Umbilical cord (tissue), 2 donors: ENCODE results near the gene CCDC187. TPM values are rescaled to one million over a fixed set of nuclear protein-coding genes. Genes with fewer than 3 reads are reported as not detected.

Experiments used
- DNase-seq: peaks from one replicate; pipeline ENCODE4 v3.0.0-alpha.2; 2015; ENCODE audit warnings: low spot score
- total RNA-seq: library from RNA; depleted of rRNA; stranded (reverse); fragments of >200 nt; gene quantifications from one replicate; pipeline ENCODE4 v1.2.3, GENCODE V29; 2014; ENCODE audit warnings: low replicate concordance; ENCODE audit not compliant: insufficient read depth

Gene CCDC187
- total RNA-seq, 1 donor from 2014 or later, result 1.7 TPM

DNA sequence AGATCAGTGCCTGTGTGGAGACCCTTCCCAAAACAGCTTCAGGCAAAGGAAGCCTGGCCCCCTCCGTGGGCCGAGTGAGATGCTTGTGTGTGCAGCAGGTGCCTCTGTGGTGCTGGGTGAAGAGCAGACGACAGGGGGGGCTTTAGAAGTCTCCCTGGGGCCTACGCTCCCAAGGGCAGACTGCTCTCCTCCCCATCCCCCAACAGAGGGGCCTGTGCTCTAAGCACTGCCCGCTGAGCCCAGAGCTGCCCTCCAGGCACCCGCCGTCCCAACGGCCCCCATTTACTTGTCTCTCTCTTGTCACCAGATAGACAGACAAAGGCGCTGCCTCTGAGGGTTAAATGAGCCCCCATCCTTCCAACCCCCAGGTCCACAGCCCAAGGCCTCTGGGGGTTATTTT is 96.3 kb downstream of the CCDC187 start:
- no peak for DNase-seq

DNA sequence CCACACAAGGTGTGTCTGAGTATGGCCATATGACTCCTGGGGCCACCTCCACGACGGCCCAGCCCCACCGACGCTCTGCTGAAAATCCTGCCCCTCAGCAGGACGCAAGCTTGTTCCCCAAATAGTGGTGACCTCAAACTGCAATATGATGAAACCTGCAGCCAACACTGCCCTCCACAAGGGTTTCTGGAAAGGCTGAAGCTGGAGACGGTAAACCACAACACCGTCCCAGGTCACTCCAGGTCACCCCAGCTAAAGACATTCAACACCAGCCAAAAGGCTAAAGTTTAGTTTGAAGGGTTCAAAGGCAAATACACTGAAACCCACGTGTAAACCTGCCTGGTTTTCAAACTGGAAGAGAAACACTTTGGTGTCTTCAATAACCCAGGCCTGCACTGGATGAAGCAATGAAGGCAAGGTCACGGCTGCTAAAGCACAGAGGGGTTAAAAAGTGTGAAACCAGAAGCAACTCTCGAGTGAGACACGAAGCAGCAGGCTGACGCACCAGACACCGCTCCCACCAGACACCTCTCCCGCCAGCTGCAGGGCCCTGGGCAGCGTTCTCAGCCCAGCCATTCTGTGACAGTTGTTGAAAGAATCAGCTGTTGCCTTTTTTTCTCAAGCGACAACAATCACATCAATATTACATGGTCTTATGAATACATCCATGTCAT is 97.2 kb downstream of the CCDC187 start:
- no peak for DNase-seq

DNA sequence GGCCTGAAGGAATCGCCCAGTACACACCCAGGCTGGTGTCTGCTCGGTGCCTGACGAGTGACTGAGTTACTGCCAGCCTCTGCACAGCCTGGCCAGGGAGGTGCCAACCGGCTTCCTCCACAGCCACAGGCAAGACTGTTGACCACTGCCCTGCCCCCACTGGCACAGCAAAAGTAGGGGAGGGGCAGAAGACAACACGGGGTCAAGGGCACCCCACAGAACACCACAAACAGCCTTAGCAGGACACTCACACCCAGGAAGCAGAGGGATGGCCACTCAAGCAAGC is 98.2 kb downstream of the CCDC187 start:
- no peak for DNase-seq

DNA sequence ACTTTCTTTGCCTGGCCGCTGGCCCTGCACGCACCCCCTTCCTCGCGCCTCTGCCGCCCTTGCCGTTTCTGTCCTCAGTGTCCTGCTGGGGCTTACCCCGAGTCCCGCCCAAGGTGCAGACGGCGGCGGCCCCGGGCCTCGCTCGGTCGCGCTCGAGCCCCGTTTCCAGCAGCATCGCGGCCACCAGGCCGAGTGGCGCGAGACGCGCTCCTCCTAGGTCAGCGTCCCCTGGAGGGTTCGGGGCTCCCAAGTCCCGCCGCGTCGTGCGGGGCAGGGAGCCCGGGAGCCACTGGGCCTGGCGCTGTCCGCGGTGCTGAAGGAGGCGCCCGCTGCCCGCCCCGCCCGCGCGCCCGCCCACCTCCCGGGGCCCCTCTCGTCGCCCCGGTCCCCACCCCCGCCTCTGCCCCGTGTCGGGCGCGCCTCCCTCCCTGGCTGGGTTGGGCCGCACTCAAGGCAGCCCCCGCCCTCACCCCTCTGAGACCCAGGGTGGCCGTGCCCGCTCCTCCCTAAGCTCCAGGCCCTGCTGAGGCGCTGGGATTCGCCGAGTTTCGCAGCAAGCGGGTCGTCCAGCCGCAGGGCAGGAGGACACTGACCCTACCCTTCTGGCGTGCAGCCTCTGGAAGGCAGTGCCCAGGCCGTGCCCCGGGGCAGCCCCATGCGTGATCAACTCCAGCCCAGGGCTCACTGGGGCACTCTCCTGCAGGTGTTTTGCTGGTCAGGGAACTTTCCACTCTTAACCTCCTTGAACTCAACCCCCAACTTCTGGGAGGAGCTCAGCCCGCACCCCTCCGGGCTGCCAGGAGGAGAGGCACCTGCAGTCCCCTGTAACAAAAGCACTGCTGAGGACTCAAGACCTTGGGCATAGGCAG is 98.8 kb downstream of the CCDC187 start, which contains the start of gene LHX3:
Gene LHX3, minus strand, starts transcription at position 291 of the 869 bp plus-strand sequence. Its CDS starts 116 bp downstream, at position 175.
- peak; percentile 10 for DNase-seq

DNA sequence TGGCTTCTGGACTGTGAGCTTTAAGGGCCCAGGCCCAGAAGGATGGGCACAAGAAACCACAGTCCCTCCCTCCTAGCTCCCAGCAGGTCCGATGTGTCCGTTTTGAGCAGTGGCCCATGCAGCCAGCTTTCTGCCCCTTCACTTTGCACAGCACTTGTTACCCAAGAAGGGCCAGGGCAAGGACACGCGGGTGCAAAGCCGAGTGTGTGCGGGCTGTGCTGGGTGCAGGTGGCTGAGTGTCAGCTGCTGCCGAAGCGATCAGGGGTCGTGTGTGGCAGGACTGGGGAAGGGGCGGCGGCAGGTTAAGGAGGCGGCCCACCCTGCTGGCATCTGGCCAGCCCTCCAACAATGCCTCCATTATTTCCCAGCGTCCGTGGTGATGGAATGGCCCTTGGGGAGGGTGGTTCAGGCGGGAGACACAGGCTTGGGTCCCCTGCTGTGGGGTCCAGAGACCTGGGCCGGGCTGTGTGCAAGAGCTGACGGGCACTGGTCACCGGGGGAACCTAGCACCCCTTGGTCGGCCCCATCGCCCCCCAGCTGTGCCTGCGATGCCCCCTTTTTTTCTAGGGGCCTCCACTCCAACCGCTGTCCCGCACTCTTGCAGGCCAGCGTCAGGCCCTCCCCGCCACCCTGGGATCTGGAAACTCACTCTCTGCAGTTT is 99.6 kb downstream of the CCDC187 start:
- DNase-seq, result no peak

DNA sequence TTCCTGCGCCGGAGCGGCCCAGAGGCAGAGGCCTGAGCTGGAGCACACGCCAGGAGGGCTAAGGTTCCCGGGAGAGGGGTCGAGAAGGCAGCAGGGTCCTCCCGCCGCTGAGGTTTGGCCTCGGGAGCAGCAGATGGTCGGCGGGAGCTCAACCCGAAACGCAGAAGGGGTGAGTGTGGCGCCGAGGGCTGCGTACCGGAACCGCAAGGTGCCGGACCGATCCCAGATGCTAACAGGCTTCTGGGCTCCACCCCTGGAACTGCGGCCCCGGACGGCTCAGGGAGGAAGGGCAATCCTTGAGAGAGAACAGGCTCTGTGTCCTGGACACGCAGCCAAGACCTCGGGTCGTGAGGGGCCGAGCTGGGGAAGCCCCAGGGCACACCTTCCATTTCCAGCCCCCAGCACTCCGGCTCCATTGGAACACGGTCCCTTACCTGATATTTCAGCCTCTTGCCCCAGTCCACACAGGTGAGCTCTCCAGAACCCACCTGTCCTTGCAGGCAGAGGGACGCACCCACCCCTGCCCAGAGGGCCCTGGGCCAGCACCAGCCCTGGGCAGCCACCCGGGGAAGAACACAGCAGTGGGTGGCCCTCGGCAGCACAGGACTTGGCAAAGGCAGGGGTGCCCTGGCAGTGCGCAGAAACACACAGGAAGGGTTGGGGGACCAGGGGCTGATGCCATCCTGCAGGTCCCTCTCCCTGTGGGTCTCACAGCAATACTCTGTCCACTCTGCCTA is 100.3 kb downstream of the CCDC187 start:
- no peak for DNase-seq

DNA sequence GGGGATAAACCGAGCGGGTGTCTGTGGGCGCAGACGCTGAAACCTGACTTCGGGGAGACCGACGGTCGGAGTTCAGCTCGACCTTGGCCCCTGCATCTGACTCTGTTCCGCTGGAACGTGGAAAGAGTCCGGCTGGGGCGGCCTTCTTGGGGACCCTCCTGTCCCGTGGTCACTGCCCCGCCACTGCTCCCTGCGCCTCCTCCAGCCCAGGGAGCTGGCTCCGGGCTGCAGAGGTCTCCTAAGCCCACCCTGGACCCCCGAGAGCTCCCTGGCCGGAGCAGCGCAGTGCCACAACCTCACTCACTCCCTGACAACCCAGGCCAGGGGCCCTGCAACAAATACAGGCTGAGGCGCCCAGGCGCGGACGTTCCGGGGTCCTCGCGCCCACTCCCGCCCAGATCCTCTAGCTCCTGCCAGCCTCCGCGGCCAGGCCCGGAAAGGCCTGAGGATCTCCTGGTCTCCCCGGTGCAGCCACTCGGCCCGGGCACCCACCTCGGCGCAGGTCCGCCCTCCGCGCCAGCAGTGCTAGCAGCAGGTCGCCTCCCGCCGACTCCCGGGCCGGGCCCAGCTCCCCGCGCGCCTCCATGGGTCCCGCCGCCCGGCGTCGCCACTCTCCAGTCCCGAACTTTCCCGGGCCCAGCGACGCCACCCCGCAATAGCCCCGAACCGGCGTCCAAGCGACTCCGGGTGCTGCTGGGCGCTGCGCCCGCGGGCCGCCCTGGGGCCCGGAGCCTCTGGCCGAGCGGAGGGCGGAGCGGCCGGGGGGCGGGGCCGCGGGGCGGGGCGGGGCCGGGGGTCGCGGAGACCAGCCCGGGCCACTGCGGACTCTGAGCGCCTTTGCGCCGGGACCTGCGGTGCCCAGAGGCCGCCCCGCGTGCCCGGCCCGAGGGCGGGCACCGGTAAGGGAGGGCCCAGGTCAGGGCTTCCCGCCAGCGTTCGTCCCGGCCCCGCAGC is 101.2 kb downstream of the CCDC187 start:
- DNase-seq, result no peak

DNA sequence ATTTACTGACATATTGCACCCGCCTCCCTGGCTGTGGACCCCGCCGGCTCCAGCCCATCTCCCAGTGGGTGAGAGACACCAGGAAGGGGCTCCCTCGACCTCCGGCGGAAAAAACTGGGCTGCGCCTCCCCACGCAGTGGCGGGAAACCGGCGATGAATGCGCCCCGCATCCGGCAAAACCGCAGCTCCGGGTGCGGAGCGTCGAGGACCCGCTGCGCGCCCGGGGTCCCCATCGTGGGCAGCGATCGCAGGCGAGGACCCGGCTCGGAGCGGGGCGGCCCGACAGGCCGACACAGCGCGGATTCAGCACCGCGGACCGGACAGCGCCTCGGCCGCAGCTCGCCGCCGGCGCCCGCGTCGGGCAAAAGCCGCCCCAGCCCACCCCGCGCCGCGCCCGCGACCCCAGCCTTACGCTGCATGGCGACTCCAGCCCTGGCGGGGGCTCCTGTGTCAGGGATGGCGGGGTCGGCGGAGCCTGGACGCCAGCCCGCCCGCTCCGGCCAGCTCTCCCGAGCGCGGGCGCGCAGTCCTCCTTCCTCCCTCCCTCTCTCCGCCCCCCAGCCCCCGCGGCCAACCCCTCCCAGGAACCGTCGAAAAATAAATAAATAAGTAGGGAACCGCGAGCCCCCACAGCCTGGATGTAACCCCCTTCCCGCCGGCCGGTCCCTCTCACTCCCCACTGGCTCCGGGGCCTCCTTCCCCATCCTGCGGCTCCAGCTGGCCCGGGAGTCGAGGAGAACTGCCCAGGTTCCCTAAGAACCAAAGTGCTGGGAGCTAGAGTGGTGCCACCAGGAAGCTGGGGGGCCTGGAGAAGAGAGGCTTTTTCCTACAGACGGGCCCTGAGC is 102.1 kb downstream of the CCDC187 start:
- DNase-seq, result peak; percentile 11

DNA sequence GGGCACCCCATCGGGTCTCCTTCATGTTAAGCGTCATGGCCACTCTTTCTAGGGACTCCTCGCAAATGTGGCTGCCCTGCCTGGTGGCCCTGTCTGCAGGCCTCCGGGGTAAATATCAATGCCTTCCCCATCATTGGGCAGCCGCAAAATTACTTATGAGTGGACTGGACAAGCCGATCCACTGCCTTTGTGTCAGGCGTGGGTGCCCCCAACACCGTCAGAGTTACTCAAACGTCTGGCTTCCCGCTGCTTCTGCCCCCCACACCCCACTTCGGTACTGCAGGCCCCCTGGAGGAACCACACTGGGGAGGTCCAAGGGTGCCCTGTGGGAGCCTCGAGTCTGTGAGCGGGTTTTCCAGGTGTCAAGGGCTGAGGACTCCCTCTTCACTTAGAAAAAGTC is 102.7 kb downstream of the CCDC187 start:
- DNase-seq, result no peak

DNA sequence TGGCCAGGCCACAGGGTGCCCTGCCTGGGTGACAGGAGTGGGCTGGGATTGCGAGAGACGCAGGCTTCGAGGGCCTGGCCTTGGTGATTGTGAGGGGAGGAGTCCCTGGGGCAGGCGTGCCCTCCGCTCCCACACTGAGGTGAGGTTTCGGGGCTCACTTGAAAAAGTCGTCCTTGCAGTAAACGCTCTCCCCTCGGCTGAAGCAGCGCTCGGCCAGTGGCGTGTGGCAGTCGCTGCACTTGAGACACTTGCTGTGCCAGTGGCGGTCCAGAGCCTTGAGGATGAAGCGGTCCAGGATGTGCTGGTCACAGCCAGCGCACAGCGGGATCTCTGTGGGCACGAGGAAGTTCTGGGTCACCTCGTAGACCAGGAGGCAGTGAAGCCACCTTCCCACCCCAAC is 103.5 kb downstream of the CCDC187 start:
- no peak for DNase-seq

Other genes starting within 250 kb of the CCDC187 start
- gene NACC2, start 208.8 kb downstream of the CCDC187 start, total RNA-seq, result 23.4 TPM
- 54.4 TPM for gene TMEM250, start 185.2 kb downstream of the CCDC187 start, total RNA-seq
- gene LHX3, start 99.0 kb downstream of the CCDC187 start, total RNA-seq, result 0.24 TPM
- 3.1 TPM for gene QSOX2, start 58.3 kb downstream of the CCDC187 start, total RNA-seq
- 46.5 TPM for gene GPSM1, start 23.4 kb upstream of the CCDC187 start, total RNA-seq
- 0.72 TPM for gene DNLZ, start 59.6 kb upstream of the CCDC187 start, total RNA-seq
- gene CARD9, start 69.6 kb upstream of the CCDC187 start, total RNA-seq, result 4.6 TPM
- gene SNAPC4, start 96.1 kb upstream of the CCDC187 start, total RNA-seq, result 6.0 TPM
- gene ENTR1, start 106.5 kb upstream of the CCDC187 start, total RNA-seq, result 59.9 TPM
- 30.1 TPM for gene PMPCA, start 106.6 kb upstream of the CCDC187 start, total RNA-seq
- gene INPP5E, start 135.8 kb upstream of the CCDC187 start, total RNA-seq, result 5.3 TPM
- 12.3 TPM for gene SEC16A, start 178.9 kb upstream of the CCDC187 start, total RNA-seq
- gene NOTCH1, start 242.0 kb upstream of the CCDC187 start, total RNA-seq, result 23.1 TPM